ENCODE measurements around the gene ELMO3. TPM values are rescaled to one million over a fixed set of nuclear protein-coding genes. Genes with fewer than 3 reads are reported as not detected.

The ELMO3 gene
- total and polyA plus RNA-seq, 7 donors: 0.26 to 0.82 (median 0.53) TPM

- ATAC-seq (no peak), DNase-seq (peak in 1 of 2 donors; percentile 52)
- Histone ChIP-seq H3K36me3 (ENCODE audit: insufficient read depth in 1 of 2, low read depth in 1 of 2) (no peaks in the 10 kb centered on the region), H3K27ac (no peak overlapping the region), H3K27me3 (ENCODE audit: insufficient read depth in 3 of 3, low read length in 2 of 3) (no peaks in the 10 kb centered on the region), H3K9me3 (no peaks in the 10 kb centered on the region), H3K4me1 (peaks cover 35% of the 10 kb centered on the region), H3K4me3 (no peak overlapping the region)
- WGBS, 3 donors: 53 to 59% (median 53%) methylated on average over 26 of the region's 26 CpGs
- intact Hi-C loops (cut with DNase I): no loop called here
- TF ChIP-seq, protein P1, sequence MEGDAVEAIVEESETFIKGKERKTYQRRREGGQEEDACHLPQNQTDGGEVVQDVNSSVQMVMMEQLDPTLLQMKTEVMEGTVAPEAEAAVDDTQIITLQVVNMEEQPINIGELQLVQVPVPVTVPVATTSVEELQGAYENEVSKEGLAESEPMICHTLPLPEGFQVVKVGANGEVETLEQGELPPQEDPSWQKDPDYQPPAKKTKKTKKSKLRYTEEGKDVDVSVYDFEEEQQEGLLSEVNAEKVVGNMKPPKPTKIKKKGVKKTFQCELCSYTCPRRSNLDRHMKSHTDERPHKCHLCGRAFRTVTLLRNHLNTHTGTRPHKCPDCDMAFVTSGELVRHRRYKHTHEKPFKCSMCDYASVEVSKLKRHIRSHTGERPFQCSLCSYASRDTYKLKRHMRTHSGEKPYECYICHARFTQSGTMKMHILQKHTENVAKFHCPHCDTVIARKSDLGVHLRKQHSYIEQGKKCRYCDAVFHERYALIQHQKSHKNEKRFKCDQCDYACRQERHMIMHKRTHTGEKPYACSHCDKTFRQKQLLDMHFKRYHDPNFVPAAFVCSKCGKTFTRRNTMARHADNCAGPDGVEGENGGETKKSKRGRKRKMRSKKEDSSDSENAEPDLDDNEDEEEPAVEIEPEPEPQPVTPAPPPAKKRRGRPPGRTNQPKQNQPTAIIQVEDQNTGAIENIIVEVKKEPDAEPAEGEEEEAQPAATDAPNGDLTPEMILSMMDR (IDR thresholded peaks at IDR 0.05): no peak
These were observed 11.6 kb upstream of the ELMO3 start for GRCh38 chr16:67187175-67187890.

GRCh38 chr16:67188323-67188722 is 10.6 kb upstream of the ELMO3 start:
- WGBS, 3 donors: 65 to 79% (median 77%) methylated on average over 4 of the region's 4 CpGs
- Histone ChIP-seq H3K27ac (no peak overlapping the region), H3K4me1 (peaks cover 35% of the 10 kb centered on the region), H3K9me3 (no peaks in the 10 kb centered on the region), H3K36me3 (ENCODE audit: insufficient read depth in 1 of 2, low read depth in 1 of 2) (no peaks in the 10 kb centered on the region), H3K27me3 (ENCODE audit: insufficient read depth in 3 of 3, low read length in 2 of 3) (no peaks in the 10 kb centered on the region), H3K4me3 (no peak overlapping the region)
- TF ChIP-seq, protein P1 (IDR thresholded peaks at IDR 0.05): no peak
- intact Hi-C loops (cut with DNase I): no loop called here
- DNase-seq (no peak), ATAC-seq (no peak)

GRCh38 chr16:67188798-67189197 is 10.1 kb upstream of the ELMO3 start:
- WGBS, 3 donors: 87 to 90% (median 88%) methylated on average over 15 of the region's 15 CpGs
- peaks cover 39% of the 10 kb centered on the region for H3K4me1 ChIP-seq

GRCh38 chr16:67190041-67190440 is 8.9 kb upstream of the ELMO3 start, which contains the start of gene EXOC3L1:
Gene EXOC3L1 (minus strand): TSS chr16:67190136. CDS start chr16:67189676, 460 bp downstream.
- peaks cover 34% of the 10 kb centered on the region for H3K4me1 ChIP-seq
- H3K4me3 ChIP-seq: peak within 1 kb of the TSS; percentile 11
- no peaks in the 10 kb centered on the region for H3K27me3 ChIP-seq (ENCODE audit: insufficient read depth in 3 of 3, low read length in 2 of 3)
- TF ChIP-seq, protein P1 (IDR thresholded peaks at IDR 0.05): no peak
- DNase-seq (no peak), ATAC-seq (no peak)
- H3K27ac ChIP-seq: no peak within 1 kb of the TSS
- peaks cover 4 to 15% of the 10 kb centered on the region in 2 donors for H3K36me3 ChIP-seq (ENCODE audit: insufficient read depth in 1 of 2, low read depth in 1 of 2)
- intact Hi-C loops (cut with DNase I): loop anchor here in 1 of 2 donors (5.0 kb wide), 1 partner anchor 37 kb away; the partner anchor contains the start of gene TMEM208
- WGBS, 3 donors: 31 to 43% (median 41%) methylated on average over 6 of the region's 6 CpGs
- no peaks in the 10 kb centered on the region for H3K9me3 ChIP-seq

More at GRCh38 chr16:67188798-67189197, 10.1 kb upstream of the ELMO3 start:
- TF ChIP-seq, protein P1 (IDR thresholded peaks at IDR 0.05): no peak
- no peaks in the 10 kb centered on the region for H3K9me3 ChIP-seq
- H3K27me3 ChIP-seq (ENCODE audit: insufficient read depth in 3 of 3, low read length in 2 of 3): no peaks in the 10 kb centered on the region
- peak in 1 of 2 donors; percentile 51 for DNase-seq
- H3K27ac ChIP-seq: no peak overlapping the region
- intact Hi-C loops (cut with DNase I): no loop called here
- ATAC-seq: no peak
- no peak overlapping the region for H3K4me3 ChIP-seq
- H3K36me3 ChIP-seq (ENCODE audit: insufficient read depth in 1 of 2, low read depth in 1 of 2): peaks cover 0 to 3% of the 10 kb centered on the region in 2 donors
